ENCODE measurements around the gene ZDHHC20. TPM values are rescaled to one million over a fixed set of nuclear protein-coding genes. Genes with fewer than 3 reads are reported as not detected.

The ZDHHC20 gene, protein sequence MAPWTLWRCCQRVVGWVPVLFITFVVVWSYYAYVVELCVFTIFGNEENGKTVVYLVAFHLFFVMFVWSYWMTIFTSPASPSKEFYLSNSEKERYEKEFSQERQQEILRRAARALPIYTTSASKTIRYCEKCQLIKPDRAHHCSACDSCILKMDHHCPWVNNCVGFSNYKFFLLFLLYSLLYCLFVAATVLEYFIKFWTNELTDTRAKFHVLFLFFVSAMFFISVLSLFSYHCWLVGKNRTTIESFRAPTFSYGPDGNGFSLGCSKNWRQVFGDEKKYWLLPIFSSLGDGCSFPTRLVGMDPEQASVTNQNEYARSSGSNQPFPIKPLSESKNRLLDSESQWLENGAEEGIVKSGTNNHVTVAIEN
- polyA plus RNA-seq (2013, experiment 1 of 2; ENCODE audit: insufficient read length) = 42.2 TPM
- polyA plus RNA-seq (2013, experiment 2 of 2; ENCODE audit: insufficient read length) = 43.0 TPM

GRCh38 chr13:21458813-21459701, at the start of gene ZDHHC20:
Gene ZDHHC20 (minus strand): TSS chr13:21459303. CDS start chr13:21459171, 132 bp downstream.
- DNase-seq = peak; percentile 83

DNA sequence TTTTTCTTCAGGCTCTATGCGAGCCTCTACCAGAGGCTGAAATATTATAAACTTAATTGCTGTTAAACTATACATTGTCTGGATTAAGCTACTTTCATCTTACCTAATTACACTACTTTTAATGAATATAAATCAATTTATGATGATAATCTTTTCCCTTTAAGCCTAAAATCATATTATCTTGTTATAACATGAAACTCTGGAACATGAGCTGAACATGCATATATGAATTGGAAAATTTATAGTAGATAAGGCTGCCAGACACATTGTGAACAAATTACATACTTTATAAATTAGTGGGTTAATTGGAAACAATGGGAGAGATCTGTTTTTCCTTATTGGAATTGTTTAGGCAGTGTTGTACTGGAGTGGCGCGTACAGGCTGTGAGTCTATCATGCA, 45.3 kb upstream of the ZDHHC20 start:
- DNase-seq = no peak

- no peak for DNase-seq
Observed at GRCh38 chr13:21501686-21502085, 42.6 kb upstream of the ZDHHC20 start.

- no peak for DNase-seq
Observed at GRCh38 chr13:21486322-21486721, 27.2 kb upstream of the ZDHHC20 start.

DNA sequence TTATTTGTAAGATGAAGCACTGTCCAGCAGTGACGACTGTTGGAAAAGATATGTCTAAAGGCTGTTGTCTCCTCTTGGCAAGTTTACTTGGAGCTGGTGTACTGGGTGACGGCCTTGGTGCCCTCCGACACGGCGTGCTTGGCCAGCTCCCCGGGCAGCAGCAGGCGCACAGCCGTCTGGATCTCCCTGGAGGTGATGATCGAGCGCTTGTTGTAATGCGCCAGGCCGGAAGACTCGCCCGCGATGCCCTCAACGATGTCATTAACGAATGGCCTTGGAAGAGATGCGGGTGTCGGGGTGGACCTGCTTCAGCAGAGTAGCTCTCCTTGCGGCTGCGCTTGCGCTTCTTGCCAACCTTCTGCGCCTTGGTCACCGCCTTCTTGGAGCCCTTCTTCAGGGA, 24.6 kb upstream of the ZDHHC20 start:
- DNase-seq = no peak

- no peak for DNase-seq
Observed at GRCh38 chr13:21481359-21481758, 22.3 kb upstream of the ZDHHC20 start.

- DNase-seq = peak; percentile 77
Observed at GRCh38 chr13:21478881-21479808, 20.0 kb upstream of the ZDHHC20 start.

DNA sequence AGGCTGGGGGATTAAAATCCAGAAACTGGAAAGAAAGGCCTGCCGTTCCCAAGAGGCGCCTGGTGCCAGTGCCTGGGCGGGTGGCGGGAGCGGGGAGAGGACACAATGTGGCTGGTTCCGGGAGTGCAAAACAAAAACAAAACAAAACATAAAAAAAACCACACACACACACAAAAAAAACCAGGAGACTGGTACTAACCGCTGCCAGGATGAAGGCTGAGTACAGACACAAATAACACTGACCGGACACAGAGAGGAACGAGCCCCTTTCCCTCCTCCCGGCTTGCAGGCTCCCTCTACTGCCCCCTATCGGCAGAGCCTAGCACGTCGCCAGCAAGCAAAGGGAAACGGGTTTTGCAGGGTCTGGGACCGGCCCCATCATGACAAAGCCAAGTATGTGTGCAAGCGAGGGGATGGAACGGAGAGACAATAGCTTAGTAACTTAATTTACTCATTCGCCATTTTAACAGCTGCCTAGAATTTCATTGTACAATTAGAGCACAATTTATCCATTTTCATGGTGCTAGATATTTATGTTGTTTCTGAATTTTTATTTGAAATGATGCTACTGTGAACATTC, 17.9 kb upstream of the ZDHHC20 start:
- DNase-seq = peak; percentile 74

GRCh38 chr13:21475115-21475514, 16.0 kb upstream of the ZDHHC20 start:
- DNase-seq = no peak

DNA sequence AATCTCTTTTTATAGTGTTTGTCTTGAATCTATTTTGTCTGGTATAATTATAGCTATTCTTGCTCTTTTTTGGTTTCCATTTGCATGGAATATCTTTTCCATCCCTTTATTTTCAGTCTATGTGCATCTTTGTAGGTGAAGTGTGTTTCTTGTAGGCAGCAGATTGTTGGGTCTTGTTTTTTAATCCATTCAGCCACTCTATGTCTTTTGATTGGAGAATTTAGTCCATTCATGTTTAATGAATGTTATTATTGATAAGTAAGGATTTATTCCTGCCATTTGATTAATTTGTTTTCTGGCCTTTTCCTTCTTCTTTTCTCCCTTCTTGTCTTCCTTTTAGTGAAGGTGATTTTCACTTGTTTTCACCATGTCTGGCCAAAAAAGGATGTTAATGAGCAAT, 11.7 kb upstream of the ZDHHC20 start:
- DNase-seq = no peak

DNA sequence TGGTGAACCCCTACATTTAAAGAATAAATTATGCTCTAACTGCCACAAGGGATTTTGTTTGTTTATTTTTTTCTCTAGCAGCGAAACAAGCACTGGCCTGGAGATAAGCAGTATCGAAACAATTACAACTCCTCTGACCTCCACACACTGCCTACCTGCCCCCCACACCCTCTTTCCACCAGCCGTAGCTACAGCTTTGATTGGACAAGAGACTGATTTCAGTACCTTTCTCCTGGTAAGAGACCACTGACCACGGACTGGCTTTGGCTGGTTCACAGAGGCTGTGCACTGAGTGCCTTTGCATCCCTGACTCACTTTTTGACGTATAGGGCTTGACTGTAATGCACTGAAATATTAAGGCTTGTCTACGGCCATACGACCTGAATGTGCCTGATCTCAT, 7.4 kb upstream of the ZDHHC20 start:
- DNase-seq = no peak

GRCh38 chr13:21465710-21466160, 6.6 kb upstream of the ZDHHC20 start:
- no peak for DNase-seq

GRCh38 chr13:21463424-21463823, 4.3 kb upstream of the ZDHHC20 start:
- no peak for DNase-seq

GRCh38 chr13:21461131-21461530, 2.0 kb upstream of the ZDHHC20 start:
- DNase-seq = no peak

- peak; percentile 17 for DNase-seq
Observed at GRCh38 chr13:21458451-21458812, 671 bp downstream of the ZDHHC20 start.

DNA sequence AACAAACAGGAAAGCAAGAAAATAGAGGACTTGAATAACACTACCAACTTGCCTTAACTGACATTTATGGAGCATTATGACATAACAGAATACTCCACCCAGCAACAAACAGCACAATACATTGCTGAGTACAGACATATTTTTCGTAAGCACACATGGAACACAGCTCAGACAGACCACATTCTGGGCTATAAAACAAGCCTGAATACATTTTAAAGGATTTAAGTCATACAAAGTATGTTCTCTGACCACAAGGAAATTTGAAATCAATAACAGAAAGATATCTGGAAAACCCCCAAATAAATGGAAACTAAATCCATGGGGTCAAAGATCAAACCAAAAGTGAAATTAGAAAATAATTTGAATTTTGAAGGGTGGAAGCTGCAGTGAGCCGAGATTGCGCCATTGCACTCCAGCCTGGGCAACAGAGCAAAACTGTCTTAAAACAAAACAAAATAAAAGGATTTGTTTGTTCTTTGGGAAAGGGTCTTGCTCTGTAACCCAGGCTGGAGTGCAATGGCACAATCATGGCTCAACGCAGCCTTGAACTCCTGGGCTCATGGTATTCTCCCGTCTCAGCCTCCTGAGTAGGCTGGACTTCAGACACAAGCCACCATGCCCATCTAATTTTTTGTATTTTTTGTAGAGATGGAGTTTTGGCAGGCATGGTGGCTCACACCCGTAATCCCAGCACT, 5.6 kb downstream of the ZDHHC20 start:
- DNase-seq = no peak

GRCh38 chr13:21450936-21451335, 8.2 kb downstream of the ZDHHC20 start:
- no peak for DNase-seq

- DNase-seq = no peak
Observed at GRCh38 chr13:21446656-21447055, 12.4 kb downstream of the ZDHHC20 start.

- no peak for DNase-seq
Observed at GRCh38 chr13:21445759-21446158, 13.3 kb downstream of the ZDHHC20 start.

GRCh38 chr13:21443171-21443570, 15.9 kb downstream of the ZDHHC20 start:
- DNase-seq = no peak

DNA sequence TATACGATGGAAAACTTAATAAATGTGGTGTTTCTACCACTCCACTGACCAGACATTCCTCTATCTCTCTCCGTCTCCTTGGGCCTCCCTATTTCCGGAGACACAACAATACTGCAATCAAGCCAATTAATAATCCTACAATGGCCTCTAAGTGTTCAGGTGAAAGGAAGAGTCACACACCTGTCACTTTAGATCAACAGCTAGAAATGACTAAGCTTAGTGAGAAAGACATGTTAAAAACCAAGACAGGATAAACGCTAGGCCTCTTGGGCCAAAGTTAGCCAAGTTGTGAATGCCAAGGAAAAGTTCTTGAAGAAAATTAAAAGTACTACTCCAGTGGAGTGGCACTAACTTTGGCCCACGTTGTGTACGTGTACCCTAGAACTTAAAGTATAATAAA, 22.5 kb downstream of the ZDHHC20 start:
- no peak for DNase-seq

All from fibroblast of skin of back (primary cell).